Measurements from ENCODE around the gene OSCP1. TPM values are rescaled to one million over a fixed set of nuclear protein-coding genes. Genes with fewer than 3 reads are reported as not detected.
"Not testable (repeated sequence)": the region's sequence is repeated elsewhere in the genome, so short reads cannot be mapped to it uniquely, and the experiment has no call there.

Gene OSCP1
- total and polyA plus RNA-seq, 8 donors: 1.7 to 69.4 (median 9.0) TPM

DNA sequence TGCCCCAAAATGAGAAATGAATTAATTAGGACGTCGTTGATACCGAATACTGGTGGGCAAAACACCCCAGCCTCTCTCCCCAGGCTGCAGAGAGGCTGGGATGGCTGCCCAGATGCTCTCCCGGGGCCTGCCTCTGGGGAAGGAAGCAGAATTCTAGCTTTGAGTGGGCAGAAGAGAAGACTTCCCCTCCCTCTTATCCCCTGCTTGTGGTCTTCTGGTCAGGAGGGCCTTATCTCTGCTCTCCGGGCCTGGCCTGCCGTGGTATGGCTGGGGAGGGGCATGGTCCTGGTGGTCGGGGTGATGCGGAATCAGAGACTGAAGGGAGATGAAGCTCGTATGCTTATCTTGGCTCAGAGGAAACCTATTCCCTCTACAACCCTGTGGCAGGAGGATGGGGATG lies 42.2 kb upstream of the OSCP1 start:
- H3K4me3 ChIP-seq: no peak overlapping the region
- H3K27ac ChIP-seq: no peak overlapping the region
- 45 to 57% (median 48%) methylated on average over 9 of the region's 9 CpGs for WGBS, 5 donors
- intact Hi-C loops (cut with DNase I; ENCODE audit: low total_unique reads): no loop called here
- H3K36me3 ChIP-seq: no peaks in the 10 kb centered on the region
- H3K9me3 ChIP-seq: no peaks in the 10 kb centered on the region
- TF ChIP-seq POLR2A (IDR thresholded peaks at IDR 0.05) (no peak), POLR2AphosphoS5 (IDR thresholded peaks at IDR 0.05) (no peak), EP300 (IDR thresholded peaks at IDR 0.05) (no peak)
- TF ChIP-seq, protein P1, sequence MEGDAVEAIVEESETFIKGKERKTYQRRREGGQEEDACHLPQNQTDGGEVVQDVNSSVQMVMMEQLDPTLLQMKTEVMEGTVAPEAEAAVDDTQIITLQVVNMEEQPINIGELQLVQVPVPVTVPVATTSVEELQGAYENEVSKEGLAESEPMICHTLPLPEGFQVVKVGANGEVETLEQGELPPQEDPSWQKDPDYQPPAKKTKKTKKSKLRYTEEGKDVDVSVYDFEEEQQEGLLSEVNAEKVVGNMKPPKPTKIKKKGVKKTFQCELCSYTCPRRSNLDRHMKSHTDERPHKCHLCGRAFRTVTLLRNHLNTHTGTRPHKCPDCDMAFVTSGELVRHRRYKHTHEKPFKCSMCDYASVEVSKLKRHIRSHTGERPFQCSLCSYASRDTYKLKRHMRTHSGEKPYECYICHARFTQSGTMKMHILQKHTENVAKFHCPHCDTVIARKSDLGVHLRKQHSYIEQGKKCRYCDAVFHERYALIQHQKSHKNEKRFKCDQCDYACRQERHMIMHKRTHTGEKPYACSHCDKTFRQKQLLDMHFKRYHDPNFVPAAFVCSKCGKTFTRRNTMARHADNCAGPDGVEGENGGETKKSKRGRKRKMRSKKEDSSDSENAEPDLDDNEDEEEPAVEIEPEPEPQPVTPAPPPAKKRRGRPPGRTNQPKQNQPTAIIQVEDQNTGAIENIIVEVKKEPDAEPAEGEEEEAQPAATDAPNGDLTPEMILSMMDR (IDR thresholded peaks at IDR 0.05): no peak
- DNase-seq: no peak
- peaks cover 0 to 4% (median 1%) of the 10 kb centered on the region in 4 donors for H3K4me1 ChIP-seq
- peaks cover 0 to 2% (median 0%) of the 10 kb centered on the region in 3 donors for H3K27me3 ChIP-seq

DNA sequence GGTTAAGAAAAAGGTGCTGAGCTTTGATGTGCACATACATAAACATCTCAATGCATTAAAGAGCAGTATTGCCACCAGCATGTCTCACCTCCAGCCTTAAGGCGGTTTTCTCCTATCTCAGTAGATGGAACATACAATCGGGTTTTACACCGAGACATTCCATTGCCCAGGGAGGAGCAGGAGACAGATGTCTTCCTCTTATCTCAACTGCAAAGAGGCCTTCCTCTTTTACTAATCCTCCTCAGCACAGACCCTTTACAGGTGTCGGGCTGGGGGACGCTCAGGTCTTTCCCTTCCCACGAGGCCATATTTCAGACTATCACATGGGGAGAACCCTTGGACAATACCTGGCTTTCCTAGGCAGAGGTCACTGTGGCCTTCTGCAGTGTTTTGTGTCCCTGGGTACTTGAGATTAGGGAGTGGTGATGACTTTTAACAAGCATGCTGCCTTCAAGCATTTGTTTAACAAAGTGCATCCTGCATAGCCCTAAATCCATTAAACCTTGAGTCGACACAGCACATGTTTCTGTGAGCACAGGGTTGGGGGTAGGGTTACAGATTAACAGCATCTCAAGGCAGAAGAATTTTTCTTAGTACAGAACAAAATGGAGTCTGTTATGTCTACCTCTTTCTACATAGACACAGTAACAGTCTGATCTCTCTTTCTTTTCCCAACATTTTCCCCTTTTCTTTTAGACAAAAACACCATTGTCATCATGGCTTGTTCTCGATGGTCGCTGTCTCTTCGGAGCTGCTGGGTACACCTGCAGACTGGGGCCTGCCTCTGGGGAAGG lies 39.2 kb upstream of the OSCP1 start:
- H3K27ac ChIP-seq; intact Hi-C loops (cut with DNase I; ENCODE audit: low total_unique reads); H3K4me3 ChIP-seq; H3K36me3 ChIP-seq; H3K27me3 ChIP-seq; DNase-seq; H3K9me3 ChIP-seq: not testable (repeated sequence)
- H3K4me1 ChIP-seq: peaks cover 0 to 24% (median 12%) of the 10 kb centered on the region in 4 donors
- 60 to 81% (median 67%) methylated on average over 10 of the region's 10 CpGs for WGBS, 5 donors

DNA sequence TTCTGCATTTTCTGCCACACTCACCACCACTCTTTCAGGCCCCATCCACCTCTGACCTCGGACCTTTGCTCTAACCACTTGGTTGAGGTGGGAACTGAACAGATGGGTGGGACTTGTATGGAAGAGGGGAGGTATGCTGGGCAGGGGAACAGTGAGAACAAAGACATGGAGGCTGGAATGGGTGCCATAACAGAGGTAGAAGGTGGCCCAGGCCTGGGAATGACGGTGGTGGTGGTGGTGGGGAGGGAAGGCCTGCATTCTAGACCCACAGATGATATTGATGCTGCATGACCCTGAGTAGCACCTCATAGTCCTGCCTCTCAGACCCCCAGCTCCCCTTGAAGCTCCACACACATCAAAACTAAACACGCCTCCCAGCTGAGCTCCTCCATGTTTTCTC lies 37.7 kb upstream of the OSCP1 start:
- intact Hi-C loops (cut with DNase I; ENCODE audit: low total_unique reads): no loop called here
- no peak for DNase-seq
- Histone ChIP-seq H3K36me3 (no peaks in the 10 kb centered on the region), H3K27ac (peak overlapping the region in 3 of 5 donors; percentile 16 to 82 (median 82)), H3K4me1 (peaks cover 0 to 24% (median 12%) of the 10 kb centered on the region in 4 donors), H3K4me3 (no peak overlapping the region), H3K27me3 (peaks cover 0 to 5% (median 0%) of the 10 kb centered on the region in 3 donors), H3K9me3 (no peaks in the 10 kb centered on the region)
- 77 to 88% (median 86%) methylated on average over 3 of the region's 3 CpGs for WGBS, 5 donors
- TF ChIP-seq POLR2A (IDR thresholded peaks at IDR 0.05) (no peak), POLR2AphosphoS5 (IDR thresholded peaks at IDR 0.05) (no peak), EP300 (IDR thresholded peaks at IDR 0.05) (no peak)
- TF ChIP-seq, protein P1 (IDR thresholded peaks at IDR 0.05): no peak

DNA sequence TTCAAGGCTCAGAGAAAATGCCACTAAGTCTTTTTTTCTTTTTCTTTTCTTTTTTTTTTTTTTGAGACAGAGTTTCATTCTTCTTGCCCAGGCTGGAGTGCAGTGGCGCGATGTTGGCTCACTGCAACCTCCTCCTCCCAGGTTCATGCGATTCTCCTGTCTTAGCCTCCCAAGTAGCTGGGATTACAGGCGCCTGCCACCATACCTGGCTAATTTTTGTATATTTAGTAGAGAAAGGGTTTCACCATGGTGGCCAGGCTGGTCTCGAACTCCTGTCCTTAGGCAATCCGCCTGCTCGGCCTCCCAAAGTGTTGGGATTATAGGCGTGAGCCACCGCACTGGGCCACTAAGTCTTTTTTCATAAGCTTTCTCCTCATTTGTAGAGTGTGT lies 37.1 kb upstream of the OSCP1 start:
- Histone ChIP-seq H3K4me1 (peaks cover 0 to 28% (median 12%) of the 10 kb centered on the region in 4 donors), H3K27ac (peak overlapping the region; percentile 65 to 82 (median 70))
- H3K27me3 ChIP-seq; H3K4me3 ChIP-seq; intact Hi-C loops (cut with DNase I; ENCODE audit: low total_unique reads); H3K9me3 ChIP-seq; DNase-seq; H3K36me3 ChIP-seq: not testable (repeated sequence)
- 78 to 90% (median 86%) methylated on average over 9 of the region's 9 CpGs for whole genome bisulfite sequencing, 5 donors

DNA sequence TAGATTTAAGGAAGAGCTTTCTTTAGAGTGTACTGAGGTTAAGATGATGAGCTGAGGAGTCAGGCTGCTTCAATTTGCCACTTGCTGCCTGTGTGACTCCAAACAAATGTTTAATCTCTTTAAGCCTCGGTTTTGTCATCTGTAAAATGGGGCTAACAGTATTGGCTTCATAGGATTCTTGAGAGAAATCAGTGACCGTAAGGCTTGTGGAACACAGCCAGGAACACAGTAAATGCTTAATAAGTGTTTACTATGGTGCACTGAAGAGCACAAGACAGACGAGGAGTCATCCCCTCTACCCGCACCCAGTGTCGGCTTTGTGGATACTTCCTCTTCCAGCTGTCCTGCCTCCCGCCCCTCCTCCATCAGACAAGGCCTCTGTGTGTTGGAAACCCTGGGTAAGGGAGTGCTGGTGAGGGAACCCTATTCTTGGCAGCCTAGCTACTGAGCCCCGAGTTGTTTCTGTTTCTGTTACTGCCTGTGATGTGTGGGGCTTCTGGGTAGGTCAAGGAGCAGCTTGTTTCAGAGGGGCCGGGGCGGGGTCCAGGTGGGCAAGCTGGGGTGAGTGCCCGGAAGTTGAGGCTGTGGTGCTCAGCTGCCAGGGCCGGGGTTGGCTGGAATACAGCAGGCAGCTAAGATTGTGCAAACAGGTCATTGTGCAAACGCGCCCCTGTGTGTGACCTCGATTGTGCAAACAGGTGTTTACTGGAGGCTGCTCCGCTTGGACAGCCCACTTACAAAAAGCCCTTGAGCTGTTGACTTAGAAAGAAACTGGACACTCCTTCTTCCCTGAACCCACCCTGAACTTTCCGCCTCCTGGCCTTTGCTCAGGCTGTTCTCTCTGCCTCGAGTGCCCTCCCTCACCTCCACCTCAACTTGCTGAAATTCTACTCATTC lies 36.4 kb upstream of the OSCP1 start:
- Histone ChIP-seq H3K9me3 (no peaks in the 10 kb centered on the region), H3K27ac (peak overlapping the region; percentile 65 to 82 (median 70)), H3K27me3 (peaks cover 0 to 12% (median 0%) of the 10 kb centered on the region in 3 donors), H3K4me3 (peak overlapping the region in 1 of 4 donors; percentile 1), H3K36me3 (no peaks in the 10 kb centered on the region), H3K4me1 (peaks cover 0 to 34% (median 17%) of the 10 kb centered on the region in 4 donors)
- WGBS, 5 donors: 15 to 40% (median 30%) methylated on average over 17 of the region's 17 CpGs
- intact Hi-C loops (cut with DNase I; ENCODE audit: low total_unique reads): no loop called here
- TF ChIP-seq, protein P1 (IDR thresholded peaks at IDR 0.05): no peak
- peak in 2 of 3 donors; percentile 38 to 72 for TF ChIP-seq POLR2AphosphoS5 (IDR thresholded peaks at IDR 0.05)
- peak; percentile 88 to 93 for DNase-seq
